Suprapubic skin (tissue), 4 donors: ENCODE results near the gene OR6Y1. TPM values are rescaled to one million over a fixed set of nuclear protein-coding genes. Genes with fewer than 3 reads are reported as not detected.

ENCODE experiments used
- DNase-seq, 2 donors: peaks; one replicate each; pipeline ENCODE4 v3.0.0-alpha.2; 2019; ENCODE audit warnings: low spot score in 2 of 2
- H3K27ac ChIP-seq: fragments of 200-600 bp; sonication (generic); one replicate; pipeline ENCODE4 v1.5.1; 2019
- H3K27me3 ChIP-seq: fragments of 200-600 bp; sonication (generic); one replicate; pipeline ENCODE4 v1.5.1; 2019
- H3K36me3 ChIP-seq: fragments of 200-600 bp; sonication (generic); one replicate; pipeline ENCODE4 v1.5.1; 2019
- H3K4me1 ChIP-seq: fragments of 200-600 bp; sonication (generic); one replicate; pipeline ENCODE4 v1.5.1; 2019
- H3K4me3 ChIP-seq: fragments of 200-600 bp; sonication (generic); one replicate; pipeline ENCODE4 v1.5.1; 2019; ENCODE audit warnings: mild to moderate bottlenecking
- H3K9me3 ChIP-seq: fragments of 200-600 bp; sonication (generic); one replicate; pipeline ENCODE4 v1.5.1; 2019
- CTCF ChIP-seq, 2 donors: fragments of 200-600 bp in 1 of 2; fragments of 450-650 bp in 1 of 2; sonication (generic) in 1 of 2; IDR thresholded peaks; one replicate each; pipeline ENCODE4 v1.5.1; 2016 to 2019; ENCODE audit warnings: antibody characterized with exemption in 2 of 2, mild to moderate bottlenecking in 1 of 2, moderate library complexity in 1 of 2
- EP300 ChIP-seq: sonication (generic); formaldehyde crosslinking; IDR thresholded peaks from one replicate; pipeline ENCODE4 v1.6.1; 2017; ENCODE audit warnings: antibody characterized with exemption
- POLR2A ChIP-seq, 2 donors: fragments of 450-650 bp; IDR thresholded peaks; one replicate each; pipeline ENCODE4 v1.6.1; 2017; ENCODE audit warnings: antibody characterized with exemption in 2 of 2, mild to moderate bottlenecking in 2 of 2, moderate library complexity in 2 of 2
- POLR2AphosphoS5 ChIP-seq, 3 donors: sonication (generic); formaldehyde crosslinking; IDR thresholded peaks; one replicate each; pipeline ENCODE4 v1.6.1; 2017; ENCODE audit warnings: antibody characterized with exemption in 3 of 3
- WGBS: methylation state at CpG from one replicate; pipeline ENCODE4 v1.1.5; 2018; 5-methylcytosine and 5-hydroxymethylcytosine counted together
- total RNA-seq, 4 donors: library from RNA; depleted of rRNA; stranded (reverse); fragments of >200 nt; gene quantifications; one replicate each; pipeline ENCODE4 v1.1.0, GENCODE V29; 2016

Gene OR6Y1
- total RNA-seq, 4 donors from 2014 or later: not detected

- no peaks in the 10 kb centered on the region for H3K9me3 ChIP-seq
- no peak for DNase-seq
- no peak overlapping the region for H3K4me3 ChIP-seq
- H3K27me3 ChIP-seq: no peaks in the 10 kb centered on the region
- WGBS: 82% methylated on average over 1 of the region's 1 CpG
- TF ChIP-seq POLR2A (IDR thresholded peaks at IDR 0.05) (no peak), EP300 (no peak), POLR2AphosphoS5 (IDR thresholded peaks at IDR 0.05) (no peak), CTCF (IDR thresholded peaks at IDR 0.05) (no peak)
- no peaks in the 10 kb centered on the region for H3K36me3 ChIP-seq
- no peaks in the 10 kb centered on the region for H3K4me1 ChIP-seq
- no peak overlapping the region for H3K27ac ChIP-seq
Observed at GRCh38 chr1:158572226-158572625, 18.0 kb upstream of the OR6Y1 start.

- Histone ChIP-seq H3K9me3 (no peaks in the 10 kb centered on the region), H3K4me1 (no peaks in the 10 kb centered on the region), H3K27me3 (no peaks in the 10 kb centered on the region), H3K36me3 (no peaks in the 10 kb centered on the region), H3K4me3 (no peak within 1 kb of the TSS), H3K27ac (no peak within 1 kb of the TSS)
- TF ChIP-seq CTCF (IDR thresholded peaks at IDR 0.05): no peak
- no peak for TF ChIP-seq EP300
- no peak for TF ChIP-seq POLR2A (IDR thresholded peaks at IDR 0.05)
- TF ChIP-seq POLR2AphosphoS5 (IDR thresholded peaks at IDR 0.05): no peak
- 77% methylated on average over 3 of the region's 3 CpGs for WGBS
- no peak for DNase-seq
Observed at GRCh38 chr1:158570480-158570879, 16.3 kb upstream of the OR6Y1 start, which contains the start of gene OR6P1. OR6P1 (minus strand) TSS chr1:158570580; CDS start chr1:158563604, 6,976 bp downstream.

- DNase-seq: no peak
Observed at GRCh38 chr1:158564608-158565007, 10.4 kb upstream of the OR6Y1 start.

GRCh38 chr1:158563853-158564252, 9.6 kb upstream of the OR6Y1 start:
- Histone ChIP-seq H3K4me3 (no peak overlapping the region), H3K9me3 (no peaks in the 10 kb centered on the region), H3K4me1 (no peaks in the 10 kb centered on the region), H3K27me3 (no peaks in the 10 kb centered on the region), H3K36me3 (no peaks in the 10 kb centered on the region), H3K27ac (no peak overlapping the region)
- WGBS: 55% methylated on average over 2 of the region's 2 CpGs
- DNase-seq: no peak
- TF ChIP-seq POLR2A (IDR thresholded peaks at IDR 0.05) (no peak), EP300 (no peak), POLR2AphosphoS5 (IDR thresholded peaks at IDR 0.05) (no peak), CTCF (IDR thresholded peaks at IDR 0.05) (no peak)

More at GRCh38 chr1:158564608-158565007, 10.4 kb upstream of the OR6Y1 start:
- Histone ChIP-seq H3K36me3 (no peaks in the 10 kb centered on the region), H3K9me3 (no peaks in the 10 kb centered on the region), H3K4me3 (no peak overlapping the region), H3K27me3 (no peaks in the 10 kb centered on the region), H3K4me1 (no peaks in the 10 kb centered on the region), H3K27ac (no peak overlapping the region)
- TF ChIP-seq POLR2AphosphoS5 (IDR thresholded peaks at IDR 0.05) (no peak), POLR2A (IDR thresholded peaks at IDR 0.05) (no peak)
- 54% methylated on average over 2 of the region's 2 CpGs for WGBS

GRCh38 chr1:158559696-158560095, 5.5 kb upstream of the OR6Y1 start:
- Histone ChIP-seq H3K27ac (no peak overlapping the region), H3K9me3 (no peaks in the 10 kb centered on the region), H3K36me3 (no peaks in the 10 kb centered on the region), H3K27me3 (no peaks in the 10 kb centered on the region), H3K4me1 (no peaks in the 10 kb centered on the region), H3K4me3 (no peak overlapping the region)
- WGBS: 63% methylated on average over 1 of the region's 1 CpG
- TF ChIP-seq POLR2A (IDR thresholded peaks at IDR 0.05): no peak
- no peak for TF ChIP-seq POLR2AphosphoS5 (IDR thresholded peaks at IDR 0.05)
- TF ChIP-seq CTCF (IDR thresholded peaks at IDR 0.05): no peak
- no peak for TF ChIP-seq EP300
- DNase-seq: no peak

GRCh38 chr1:158552296-158552695, 1.9 kb downstream of the OR6Y1 start:
- H3K4me3 ChIP-seq: no peak overlapping the region
- WGBS: 64% methylated on average over 1 of the region's 1 CpG
- H3K27ac ChIP-seq: no peak overlapping the region
- H3K4me1 ChIP-seq: no peaks in the 10 kb centered on the region
- no peaks in the 10 kb centered on the region for H3K36me3 ChIP-seq
- H3K9me3 ChIP-seq: no peaks in the 10 kb centered on the region
- DNase-seq: no peak
- TF ChIP-seq EP300: no peak
- no peak for TF ChIP-seq CTCF (IDR thresholded peaks at IDR 0.05)
- no peak for TF ChIP-seq POLR2A (IDR thresholded peaks at IDR 0.05)
- no peak for TF ChIP-seq POLR2AphosphoS5 (IDR thresholded peaks at IDR 0.05)
- no peaks in the 10 kb centered on the region for H3K27me3 ChIP-seq
